IMR-90 (cell line): ENCODE data around the gene SEMA3C. TPM values are rescaled to one million over a fixed set of nuclear protein-coding genes. Genes with fewer than 3 reads are reported as not detected.

Experiments used
- ATAC-seq: fragments of 200-7000 bp; cut with Tn5 transposase; 2 replicates; pipeline ENCODE4 v1.9.1; 2020; ENCODE audit warnings: low read depth, mild to moderate bottlenecking, moderate library complexity
- BruUV-seq: library from RNA; stranded (reverse); fragments of 400-500 nt; replicated peaks from 2 replicates; lab custom pipeline; 2021; lab: Mats Ljungman, UMichigan
- CTCF ChIA-PET: fragments of 300-600 bp; formaldehyde crosslinking; extraction: SDS; loops from one replicate; lab custom pipeline; 2021; ENCODE audit warnings: antibody characterized with exemption; lab: Yijun Ruan, JAX
- POLR2A ChIA-PET: fragments of 300-600 bp; sonication (Branson Sonifier 250); formaldehyde crosslinking; loops from one replicate; lab custom pipeline; 2022; ENCODE audit warnings: antibody characterized with exemption; ENCODE audit not compliant: unreplicated experiment; lab: Charles Lee
- DNase-seq: peaks from one replicate; pipeline ENCODE4 v3.0.0; 2013
- H2AFZ ChIP-seq: replicated peaks from 2 replicates; pipeline ENCODE3; 2013; ENCODE audit warnings: low read length, mild to moderate bottlenecking; ENCODE audit not compliant: poor library complexity
- H2AK5ac ChIP-seq: 2 replicates; pipeline ENCODE4 v1.6.1; 2013; ENCODE audit warnings: low read depth, low read length, inconsistent platforms
- H2AK9ac ChIP-seq: replicated peaks from 2 replicates; pipeline ENCODE3; 2013; ENCODE audit warnings: mild to moderate bottlenecking, low read depth, low read length, moderate library complexity; ENCODE audit not compliant: poor library complexity
- H2BK120ac ChIP-seq: 2 replicates; pipeline ENCODE4 v1.6.1; 2013; ENCODE audit warnings: low read depth, low read length, inconsistent platforms
- H2BK15ac ChIP-seq: 3 replicates; pipeline ENCODE4 v1.6.1; 2013; ENCODE audit warnings: low read depth, low read length, inconsistent platforms
- H2BK20ac ChIP-seq: 2 replicates; pipeline ENCODE4 v1.6.1; 2013; ENCODE audit warnings: low read depth, mild to moderate bottlenecking, inconsistent platforms, low read length, moderate library complexity
- H2BK5ac ChIP-seq: 2 replicates; pipeline ENCODE4 v1.6.1; 2013; ENCODE audit warnings: mild to moderate bottlenecking, low read depth, low read length, inconsistent platforms; ENCODE audit not compliant: poor library complexity, severe bottlenecking
- H3K14ac ChIP-seq: replicated peaks from 2 replicates; pipeline ENCODE4 v1.6.1; 2013; ENCODE audit warnings: low read depth, low read length, inconsistent platforms
- H3K18ac ChIP-seq: 2 replicates; pipeline ENCODE4 v1.6.1; 2013; ENCODE audit warnings: low read depth, low read length, control low read depth
- H3K23ac ChIP-seq: 2 replicates; pipeline ENCODE4 v1.6.1; 2013; ENCODE audit warnings: low read depth, low read length, inconsistent platforms
- H3K27ac ChIP-seq: 2 replicates; pipeline ENCODE4 v1.5.1; 2013; ENCODE audit warnings: mild to moderate bottlenecking, control low read depth, low read length; ENCODE audit not compliant: insufficient read depth
- H3K27me3 ChIP-seq: 2 replicates; pipeline ENCODE4 v1.6.1; 2013; ENCODE audit warnings: low read length; ENCODE audit not compliant: control insufficient read depth, insufficient read depth
- H3K36me3 ChIP-seq: 2 replicates; pipeline ENCODE4 v1.6.1; 2013; ENCODE audit warnings: low read length, mixed read lengths; ENCODE audit not compliant: control insufficient read depth, insufficient read depth
- H3K4ac ChIP-seq: 2 replicates; pipeline ENCODE4 v1.6.1; 2013; ENCODE audit warnings: low read depth, low read length, inconsistent platforms
- H3K4me1 ChIP-seq: 2 replicates; pipeline ENCODE4 v1.6.1; 2013; ENCODE audit warnings: low read length, mixed read lengths; ENCODE audit not compliant: control insufficient read depth, insufficient read depth
- H3K4me2 ChIP-seq: 2 replicates; pipeline ENCODE4 v1.6.1; 2013; ENCODE audit warnings: low read depth, mild to moderate bottlenecking, control low read depth, low read length, moderate library complexity
- H3K4me3 ChIP-seq: 2 replicates; pipeline ENCODE4 v1.5.1; 2013; ENCODE audit warnings: low read depth, mild to moderate bottlenecking, control low read depth, low read length, moderate library complexity; ENCODE audit not compliant: insufficient read depth
- H3K56ac ChIP-seq: 2 replicates; pipeline ENCODE4 v1.6.1; 2013; ENCODE audit warnings: low read length, inconsistent platforms; ENCODE audit not compliant: insufficient read depth; ENCODE audit errors: extremely low read depth
- H3K79me1 ChIP-seq, 2 experiments: 2 replicates each; pipeline ENCODE4 v1.6.1; 2013; ENCODE audit warnings: low read length in 2 of 2, inconsistent platforms in 1 of 2, low read depth in 1 of 2
- H3K9ac ChIP-seq: 2 replicates; pipeline ENCODE4 v1.6.1; 2013; ENCODE audit warnings: low read depth, low read length, control low read depth
- H3K9me1 ChIP-seq: 2 replicates; pipeline ENCODE4 v1.6.1; 2013; ENCODE audit warnings: low read length, inconsistent platforms; ENCODE audit not compliant: insufficient read depth
- H3K9me3 ChIP-seq: 2 replicates; pipeline ENCODE4 v1.6.1; 2013; ENCODE audit warnings: low read length; ENCODE audit not compliant: control insufficient read depth, insufficient read depth
- H4K20me1 ChIP-seq: 2 replicates; pipeline ENCODE4 v1.6.1; 2013; ENCODE audit warnings: low read length, inconsistent platforms; ENCODE audit not compliant: insufficient read depth
- H4K5ac ChIP-seq: 2 replicates; pipeline ENCODE4 v1.6.1; 2013; ENCODE audit warnings: mild to moderate bottlenecking, low read depth, low read length, control low read depth
- H4K8ac ChIP-seq, 2 experiments: 2 replicates each; pipeline ENCODE4 v1.6.1; 2013; ENCODE audit warnings: low read depth in 2 of 2, low read length in 2 of 2, control low read depth in 1 of 2, inconsistent platforms in 1 of 2
- H4K91ac ChIP-seq: 2 replicates; pipeline ENCODE4 v1.6.1; 2013; ENCODE audit warnings: low read depth, low read length, inconsistent platforms; ENCODE audit not compliant: insufficient read depth
- CEBPB ChIP-seq: IDR thresholded peaks from 2 replicates; pipeline ENCODE4 v1.6.1; 2012; ENCODE audit warnings: low read depth, low read length, improper control_type of control experiment
- ELK1 ChIP-seq: fragments of 150-350 bp; IDR thresholded peaks from 2 replicates; pipeline ENCODE4 v1.6.1; 2016; ENCODE audit warnings: low read depth, mild to moderate bottlenecking, low read length, moderate library complexity, borderline replicate concordance
- RCOR1 ChIP-seq: IDR thresholded peaks from 2 replicates; pipeline ENCODE4 v1.6.1; 2012; ENCODE audit warnings: mild to moderate bottlenecking, low read length, improper control_type of control experiment; ENCODE audit not compliant: insufficient replicate concordance
- WGBS, 2 experiments: methylation state at CpG; one replicate each; pipeline versions ENCODE4 v1.1.5 to v1.1.7; 2013; ENCODE audit warnings: missing lambda C conversion rate in 2 of 2; ENCODE audit not compliant: insufficient read length in 1 of 2; ENCODE audit errors: extremely low coverage in 2 of 2; 5-methylcytosine and 5-hydroxymethylcytosine counted together
- dilution Hi-C: fragments of 300-500 bp; cut with HindIII; formaldehyde crosslinking; loops from one replicate; pipeline ENCODE4 v1.14.3; 2018; ENCODE audit warnings: low sequenced_read_pairs; ENCODE audit not compliant: unreplicated experiment
- in situ Hi-C: fragments of 300-500 bp; cut with MboI; formaldehyde crosslinking; loops from 3 replicates; pipeline ENCODE4 v1.14.3; 2019; ENCODE audit warnings: low sequenced_read_pairs, inconsistent platforms, mixed read lengths
- intact Hi-C: fragments of 100-400 bp; cut with micrococcal nuclease; formaldehyde crosslinking; loops from 2 replicates; pipeline ENCODE4 v1.10.0; 2022
- polyA plus RNA-seq, 3 experiments: library from polyadenylated mRNA; depleted of rRNA; stranded (reverse); fragments of >200 nt; gene quantifications; 2 replicates each; pipeline ENCODE4 v1.2.3, GENCODE V29; 2012; ENCODE audit warnings: low replicate concordance in 1 of 3
- total RNA-seq: library from RNA; depleted of rRNA; stranded (reverse); fragments of >200 nt; gene quantifications from 2 replicates; pipeline ENCODE4 v1.2.3, GENCODE V29; 2012

Gene SEMA3C
- total and polyA plus RNA-seq, 2 of the 4 experiments (the other 2 are of a cell fraction) = 21.2 to 97.1 TPM

GRCh38 chr7:80725181-80725611 is 193.7 kb downstream of the SEMA3C start:
- BruUV-seq = no TSS peak
- peak overlapping the region; percentile 69 to 90 for H4K8ac ChIP-seq
- ATAC-seq (no peak), DNase-seq (no peak)
- H2AK5ac ChIP-seq = peak overlapping the region; percentile 27
- WGBS, 2 experiments = no CpG with 5 or more reads among the region's 4 CpGs
- peak overlapping the region; percentile 36; the same call in 1 of the 2 replicates for H3K4ac ChIP-seq
- peak overlapping the region; percentile 73; the same call in 1 of the 2 replicates for H2BK120ac ChIP-seq
- no peak overlapping the region for H2AK9ac ChIP-seq
- no peak overlapping the region for H3K4me3 ChIP-seq
- peak overlapping the region; percentile 91; the same call in 2 of the 3 replicates for H2BK15ac ChIP-seq
- intact Hi-C loops = no loop called here
- H2BK5ac ChIP-seq = peak overlapping the region; percentile 95
- in situ Hi-C loops = no loop called here
- ChIA-PET CTCF (interaction anchor here (1.6 kb wide), 1 partner anchor 192 kb away, joined by 5 read pairs; no protein-coding TSS in a partner anchor), POLR2A (interaction anchor here (0.6 kb wide), 1 partner anchor 275 kb away, joined by 5 read pairs; no protein-coding TSS in a partner anchor)
- no peak overlapping the region for H3K9ac ChIP-seq
- H2BK20ac ChIP-seq = peak overlapping the region; percentile 71
- peak overlapping the region; percentile 58 for H4K91ac ChIP-seq
- H2AFZ ChIP-seq = no peak overlapping the region
- TF ChIP-seq RCOR1 (no peak), ELK1 (no peak), CEBPB (peak; percentile 51; the same call in 1 of the 2 replicates)
- no peaks in the 10 kb centered on the region for H4K20me1 ChIP-seq
- H4K5ac ChIP-seq = peak overlapping the region; percentile 62; the same call in 1 of the 2 replicates
- peaks cover 17% of the 10 kb centered on the region for H3K4me1 ChIP-seq
- H3K27me3 ChIP-seq = no peaks in the 10 kb centered on the region
- H3K79me1 ChIP-seq = no peaks in the 10 kb centered on the region
- peak overlapping the region; percentile 96 for H3K18ac ChIP-seq
- no peak overlapping the region for H3K27ac ChIP-seq
- H3K14ac ChIP-seq = peak overlapping the region; percentile 44; the same call in 1 of the 2 replicates
- H3K9me1 ChIP-seq = peaks cover 3% of the 10 kb centered on the region; the same call in 1 of the 2 replicates
- H3K56ac ChIP-seq = no peak overlapping the region; the same call in 1 of the 2 replicates
- dilution Hi-C loops = no loop called here
- no peaks in the 10 kb centered on the region for H3K36me3 ChIP-seq
- H3K9me3 ChIP-seq = no peaks in the 10 kb centered on the region
- H3K4me2 ChIP-seq = no peak overlapping the region; the same call in 1 of the 2 replicates
- H3K23ac ChIP-seq = no peak overlapping the region
